ENCODE results near the gene TNFRSF25. TPM values are rescaled to one million over a fixed set of nuclear protein-coding genes. Genes with fewer than 3 reads are reported as not detected.

Gene TNFRSF25
- total and polyA plus RNA-seq, 9 of the 15 experiments (the other 6 are each of a cell fraction or from before 2014, with no cell fraction given): 0.24 to 0.49 TPM; not detected in 7

DNA sequence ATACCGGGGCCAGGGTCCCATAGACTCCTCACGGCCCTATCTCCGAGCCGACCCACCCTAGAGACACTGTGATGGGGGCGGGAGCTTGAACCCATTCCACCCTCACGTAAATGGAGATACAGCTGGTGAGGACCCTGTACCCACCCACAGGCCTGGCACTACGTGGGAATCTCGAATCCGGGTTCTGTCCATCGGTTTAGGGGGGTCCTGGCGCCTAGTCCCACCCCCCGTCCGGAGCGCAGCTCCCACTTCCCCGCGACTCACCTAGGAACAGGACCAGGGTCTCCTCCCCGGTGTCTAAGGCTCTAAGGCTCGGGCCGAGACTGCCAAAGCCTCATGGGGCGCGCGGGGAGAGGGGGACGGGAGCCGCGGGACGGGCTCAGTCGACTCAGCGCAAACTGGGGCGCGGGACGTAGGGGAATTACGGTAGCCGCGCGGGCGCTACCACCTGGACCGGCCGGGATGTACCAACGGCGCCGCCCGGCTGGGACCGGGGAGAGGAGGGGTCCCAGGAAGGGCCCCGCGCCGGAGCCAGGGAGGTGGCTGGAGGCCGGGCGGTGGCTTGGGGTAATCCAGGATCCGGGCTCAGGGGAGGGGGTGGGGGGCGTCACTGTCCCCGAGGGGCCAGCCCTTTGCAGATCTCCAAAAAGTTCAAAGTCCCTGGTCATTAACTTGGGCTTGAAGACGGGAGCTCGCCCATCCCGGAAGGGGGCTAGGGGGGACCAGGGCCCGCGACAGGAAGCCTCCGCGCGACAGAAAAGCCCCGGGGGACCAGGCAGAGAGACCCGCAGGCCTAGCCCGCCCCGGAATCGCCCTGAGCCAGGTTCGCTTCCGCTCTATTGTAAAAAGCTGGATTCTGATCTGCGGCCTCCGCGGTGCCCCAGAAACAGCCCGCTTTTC is 24.5 kb upstream of the TNFRSF25 start (continued):
- TF ChIP-seq MAZ (CRISPR knock-in tag; conservative IDR thresholded peaks at IDR 0.05 in 1 of 2, IDR thresholded peaks at IDR 0.05 in 1 of 2) (0 out of 4 replicates have a peak, but pooled peaks of 1 of the 2 experiments have one; percentile 10), ZNF639 (CRISPR knock-in tag; conservative IDR thresholded peaks at IDR 0.05 in 1 of 2, IDR thresholded peaks at IDR 0.05 in 1 of 2) (no peak), CXXC5 (CRISPR knock-in tag; IDR thresholded peaks at IDR 0.05) (peak; percentile 31; the same call in 1 of the 2 replicates), SP1 (CRISPR knock-in tag; IDR thresholded peaks at IDR 0.05) (peak; percentile 61), ZBTB7A (IDR thresholded peaks at IDR 0.05; ENCODE audit: borderline replicate concordance, control insufficient read depth, low read depth, low read length) (peak; percentile 83; the same call in 1 of the 2 replicates), RBFOX2 (IDR thresholded peaks at IDR 0.05; ENCODE audit: low read depth, low read length) (peak; percentile 40; the same call in 1 of the 2 replicates), MIER1 (IDR thresholded peaks at IDR 0.05; ENCODE audit: low read depth) (peak; percentile 30; the same call in 1 of the 2 replicates), SLC30A9 (CRISPR knock-in tag; IDR thresholded peaks at IDR 0.05) (no peak), PHF20 (IDR thresholded peaks at IDR 0.05; ENCODE audit: partially characterized antibody) (peak; percentile 35), SIN3A (IDR thresholded peaks at IDR 0.05; ENCODE audit: borderline replicate concordance in 2 of 2, control insufficient read depth in 1 of 2, low read depth in 2 of 2, low read length in 2 of 2) (no peak), ETV1 (tag; conservative IDR thresholded peaks at IDR 0.05; ENCODE audit: low read depth) (0 out of 2 replicates have a peak, but pooled peaks have one; percentile 11), BHLHE40 (IDR thresholded peaks at IDR 0.05; ENCODE audit: low read length) (peak; percentile 49), CTBP1 (IDR thresholded peaks at IDR 0.05; ENCODE audit: borderline replicate concordance) (peak; percentile 23; the same call in 1 of the 2 replicates), AFF1 (IDR thresholded peaks at IDR 0.05; ENCODE audit: low read depth in 1 of 2, partially characterized antibody in 2 of 2) (peak in 1 of 2 experiments; percentile 35)
- TF ChIP-seq, protein P1, sequence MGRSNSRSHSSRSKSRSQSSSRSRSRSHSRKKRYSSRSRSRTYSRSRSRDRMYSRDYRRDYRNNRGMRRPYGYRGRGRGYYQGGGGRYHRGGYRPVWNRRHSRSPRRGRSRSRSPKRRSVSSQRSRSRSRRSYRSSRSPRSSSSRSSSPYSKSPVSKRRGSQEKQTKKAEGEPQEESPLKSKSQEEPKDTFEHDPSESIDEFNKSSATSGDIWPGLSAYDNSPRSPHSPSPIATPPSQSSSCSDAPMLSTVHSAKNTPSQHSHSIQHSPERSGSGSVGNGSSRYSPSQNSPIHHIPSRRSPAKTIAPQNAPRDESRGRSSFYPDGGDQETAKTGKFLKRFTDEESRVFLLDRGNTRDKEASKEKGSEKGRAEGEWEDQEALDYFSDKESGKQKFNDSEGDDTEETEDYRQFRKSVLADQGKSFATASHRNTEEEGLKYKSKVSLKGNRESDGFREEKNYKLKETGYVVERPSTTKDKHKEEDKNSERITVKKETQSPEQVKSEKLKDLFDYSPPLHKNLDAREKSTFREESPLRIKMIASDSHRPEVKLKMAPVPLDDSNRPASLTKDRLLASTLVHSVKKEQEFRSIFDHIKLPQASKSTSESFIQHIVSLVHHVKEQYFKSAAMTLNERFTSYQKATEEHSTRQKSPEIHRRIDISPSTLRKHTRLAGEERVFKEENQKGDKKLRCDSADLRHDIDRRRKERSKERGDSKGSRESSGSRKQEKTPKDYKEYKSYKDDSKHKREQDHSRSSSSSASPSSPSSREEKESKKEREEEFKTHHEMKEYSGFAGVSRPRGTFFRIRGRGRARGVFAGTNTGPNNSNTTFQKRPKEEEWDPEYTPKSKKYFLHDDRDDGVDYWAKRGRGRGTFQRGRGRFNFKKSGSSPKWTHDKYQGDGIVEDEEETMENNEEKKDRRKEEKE (IDR thresholded peaks at IDR 0.05; ENCODE audit: borderline replicate concordance in 1 of 2, control insufficient read depth in 1 of 2, low read depth in 2 of 2, low read length in 1 of 2): 0 out of 4 replicates have a peak, but pooled peaks of 1 of the 2 experiments have one; percentile 78
